Psoas muscle (tissue), 8 donors: ENCODE measurements around the gene HELT. TPM values are rescaled to one million over a fixed set of nuclear protein-coding genes. Genes with fewer than 3 reads are reported as not detected.
"Not testable (repeated sequence)": the region's sequence is repeated elsewhere in the genome, so short reads cannot be mapped to it uniquely, and the experiment has no call there.

Experiments
- ATAC-seq, 4 donors: fragments of 200-7000 bp; cut with Tn5 transposase; one replicate each; pipeline ENCODE4 v1.9.1; 2020; ENCODE audit warnings: moderate library complexity in 3 of 4, mild to moderate bottlenecking in 2 of 4
- DNase-seq, 2 donors: peaks; one replicate each; pipeline ENCODE4 v3.0.0-alpha.2; 2020
- H3K27ac ChIP-seq: fragments of 200-600 bp; one replicate; pipeline ENCODE4 v1.8.0; 2022
- H3K27me3 ChIP-seq, 3 donors: fragments of 200-600 bp in 1 of 3; one replicate each; pipeline versions ENCODE4 v1.6.1 to v1.8.0; 2013 to 2022; ENCODE audit warnings: low read length in 2 of 3, mild to moderate bottlenecking in 2 of 3, moderate library complexity in 1 of 3; ENCODE audit not compliant: insufficient read depth in 3 of 3
- H3K36me3 ChIP-seq, 2 donors: fragments of 200-600 bp in 1 of 2; one replicate each; pipeline versions ENCODE4 v1.6.1 to v1.8.0; 2013 to 2022; ENCODE audit warnings: low read depth in 1 of 2, mild to moderate bottlenecking in 1 of 2, moderate library complexity in 1 of 2; ENCODE audit not compliant: insufficient read depth in 1 of 2
- H3K4me1 ChIP-seq: fragments of 200-600 bp; one replicate; pipeline ENCODE4 v1.8.0; 2022
- H3K4me3 ChIP-seq: fragments of 200-600 bp; one replicate; pipeline ENCODE4 v1.8.0; 2022; ENCODE audit warnings: mild to moderate bottlenecking
- H3K9me3 ChIP-seq: fragments of 200-600 bp; one replicate; pipeline ENCODE4 v1.8.0; 2022
- CTCF ChIP-seq: fragments of 200-600 bp; IDR thresholded peaks from one replicate; pipeline ENCODE4 v1.8.0; 2022; ENCODE audit warnings: antibody characterized with exemption
- WGBS, 3 donors: extraction: QIAGEN DNeasy Blood & Tissue Kit; methylation state at CpG; one replicate each; pipeline versions ENCODE4 v1.1.6 to v1.1.7; 2013; 5-methylcytosine and 5-hydroxymethylcytosine counted together
- intact Hi-C, 2 donors: fragments of 100-400 bp; cut with DNase I; formaldehyde crosslinking; loops; one replicate each; pipeline versions ENCODE4 v1.11.0 to v1.14.2; 2022
- polyA plus RNA-seq, 3 donors: library from polyadenylated mRNA; stranded (reverse); fragments of 200-250 nt; gene quantifications; one replicate each; pipeline ENCODE4 v1.2.3, GENCODE V29; 2013
- total RNA-seq, 4 donors: library from RNA; stranded (reverse); fragmentation: NEBNext Ultra II Directional in 2 of 4; extraction: Animal tissue kit (Norgen Biotek cat#: 25700) in 2 of 4; gene quantifications; one replicate each; pipeline versions ENCODE4 v1.2.1 to v1.2.4, GENCODE V29; 2021 to 2023
- donor health status: healthy with polysubstance abuse.
- donor health status: DM: no; HTN: no; CAD: no; lungs with moderate emphysema.
- donor health status: Bipolar disorder and iron deficiency.
- donor health status: healthy.
- donor health status: DM: yes; HTN: yes; CAD: no.
- donor health status: DM: no; HTN: no; CAD: no.
- donor health status: DM: no; HTN: no; CAD: no.
- donor health status: DM: yes; HTN: yes; CAD: no.

The HELT gene
- total and polyA plus RNA-seq, 7 donors: 0.36 TPM; not detected in 6

GRCh38 chr4:184983672-184984356 is 34.5 kb upstream of the HELT start:
- H3K27me3 ChIP-seq: no peaks in the 10 kb centered on the region
- no peak overlapping the region for H3K4me3 ChIP-seq
- DNase-seq (peak; percentile 53 to 79), ATAC-seq (peak; percentile 70 to 93 (median 86))
- peak; percentile 51 for TF ChIP-seq CTCF
- peaks cover under 1% of the 10 kb centered on the region for H3K4me1 ChIP-seq
- no peaks in the 10 kb centered on the region for H3K9me3 ChIP-seq
- 31 to 37% (median 37%) methylated on average over 21 of the region's 21 CpGs for WGBS, 3 donors
- H3K27ac ChIP-seq: no peak overlapping the region
- intact Hi-C loops: loop anchor here (2.0 to 10.0 kb wide), 4 partner anchors 149 to 237 kb away; no protein-coding TSS in a partner anchor
- H3K36me3 ChIP-seq: no peaks in the 10 kb centered on the region

GRCh38 chr4:184987493-184988031 is 30.7 kb upstream of the HELT start:
- TF ChIP-seq CTCF: no peak
- no peak for DNase-seq
- ATAC-seq: no peak
- intact Hi-C loops: loop anchor here in 1 of 2 donors (10.0 kb wide), 1 partner anchor 153 kb away; no protein-coding TSS in a partner anchor
- Histone ChIP-seq H3K9me3 (no peaks in the 10 kb centered on the region), H3K4me1 (no peaks in the 10 kb centered on the region), H3K27me3 (peaks cover 0 to 5% (median 2%) of the 10 kb centered on the region in 3 donors), H3K4me3 (no peak overlapping the region), H3K27ac (no peak overlapping the region), H3K36me3 (no peaks in the 10 kb centered on the region)
- 89 to 94% (median 90%) methylated on average over 13 of the region's 13 CpGs for WGBS, 3 donors

GRCh38 chr4:184988611-184989010 is 29.7 kb upstream of the HELT start:
- no peaks in the 10 kb centered on the region for H3K36me3 ChIP-seq
- H3K9me3 ChIP-seq: no peaks in the 10 kb centered on the region
- no peak overlapping the region for H3K4me3 ChIP-seq
- H3K27ac ChIP-seq: no peak overlapping the region
- TF ChIP-seq CTCF: no peak
- ATAC-seq: no peak
- intact Hi-C loops: loop anchor here in 1 of 2 donors (10.0 kb wide), 1 partner anchor 154 kb away; no protein-coding TSS in a partner anchor
- peaks cover 0 to 6% (median 2%) of the 10 kb centered on the region in 3 donors for H3K27me3 ChIP-seq
- WGBS, 3 donors: 70 to 83% (median 73%) methylated on average over 8 of the region's 8 CpGs
- DNase-seq: no peak
- no peaks in the 10 kb centered on the region for H3K4me1 ChIP-seq

- not testable (repeated sequence) for H3K9me3 ChIP-seq, H3K36me3 ChIP-seq, H3K4me3 ChIP-seq, DNase-seq, H3K4me1 ChIP-seq, H3K27ac ChIP-seq, ATAC-seq
- intact Hi-C loops: loop anchor here in 1 of 2 donors (10.0 kb wide), 1 partner anchor 154 kb away; no protein-coding TSS in a partner anchor
- peaks cover 0 to 10% (median 2%) of the 10 kb centered on the region in 3 donors for H3K27me3 ChIP-seq
- 59 to 72% (median 65%) methylated on average over 15 of the region's 15 CpGs for WGBS, 3 donors
Observed at GRCh38 chr4:184989283-184989682, 29.0 kb upstream of the HELT start.

- H3K27ac ChIP-seq, H3K4me3 ChIP-seq, H3K4me1 ChIP-seq, H3K9me3 ChIP-seq, intact Hi-C loops, H3K36me3 ChIP-seq, DNase-seq, ATAC-seq: not testable (repeated sequence)
- 92 to 97% (median 94%) methylated on average over 11 to 28 of the region's 34 CpGs for WGBS, 3 donors
- peaks cover 0 to 10% (median 4%) of the 10 kb centered on the region in 3 donors for H3K27me3 ChIP-seq
Observed at GRCh38 chr4:184990131-184990530, 28.2 kb upstream of the HELT start.
